Right hindlimb (tissue), 1 donor: ENCODE data around the gene CEP131.

Source experiments
- DNase-seq: peaks from one replicate; pipeline ENCODE4 v3.0.0-alpha.2; 2018

CEP131 gene

GRCh38 chr17:81222906-81223761, at the start of gene CEP131:
TSS of gene CEP131 (minus strand) at chr17:81222965. CDS start at chr17:81220056, 2,909 bp downstream.
- peak; percentile 99 for DNase-seq

GRCh38 chr17:81271226-81271625, 48.5 kb upstream of the CEP131 start:
- no peak for DNase-seq

- DNase-seq = no peak
Observed at GRCh38 chr17:81270279-81270678, 47.5 kb upstream of the CEP131 start.

GRCh38 chr17:81267390-81268067, 44.8 kb upstream of the CEP131 start:
- DNase-seq = no peak

GRCh38 chr17:81265576-81265975, 42.8 kb upstream of the CEP131 start:
- DNase-seq = no peak

GRCh38 chr17:81264640-81265039, 41.9 kb upstream of the CEP131 start:
- DNase-seq = no peak

- DNase-seq = no peak
Observed at GRCh38 chr17:81263371-81264181, 40.8 kb upstream of the CEP131 start.

GRCh38 chr17:81261582-81262336, 39.0 kb upstream of the CEP131 start:
- no peak for DNase-seq

GRCh38 chr17:81261096-81261495, 38.3 kb upstream of the CEP131 start:
- DNase-seq = no peak

GRCh38 chr17:81260641-81261040, 37.9 kb upstream of the CEP131 start:
- DNase-seq = no peak

GRCh38 chr17:81260171-81260570, 37.4 kb upstream of the CEP131 start:
- no peak for DNase-seq

GRCh38 chr17:81259058-81259605, 36.4 kb upstream of the CEP131 start:
- DNase-seq = no peak

- DNase-seq = no peak
Observed at GRCh38 chr17:81258292-81258691, 35.5 kb upstream of the CEP131 start.

GRCh38 chr17:81257533-81257932, 34.8 kb upstream of the CEP131 start:
- no peak for DNase-seq

GRCh38 chr17:81256616-81257015, 33.9 kb upstream of the CEP131 start:
- no peak for DNase-seq

GRCh38 chr17:81254955-81255717, 32.4 kb upstream of the CEP131 start:
- DNase-seq = peak; percentile 83

- DNase-seq = peak; percentile 67
Observed at GRCh38 chr17:81253358-81254131, 30.8 kb upstream of the CEP131 start.

GRCh38 chr17:81252987-81253329, 30.2 kb upstream of the CEP131 start:
- DNase-seq = no peak

GRCh38 chr17:81252326-81252986, 29.7 kb upstream of the CEP131 start:
- no peak for DNase-seq

- peak; percentile 62 for DNase-seq
Observed at GRCh38 chr17:81251709-81252301, 29.0 kb upstream of the CEP131 start.
